ENCODE results near the gene GALNT9. TPM values are rescaled to one million over a fixed set of nuclear protein-coding genes. Genes with fewer than 3 reads are reported as not detected.

Gene GALNT9
- total RNA-seq, 1 experiment from 2014 or later: 2.6 TPM

DNA sequence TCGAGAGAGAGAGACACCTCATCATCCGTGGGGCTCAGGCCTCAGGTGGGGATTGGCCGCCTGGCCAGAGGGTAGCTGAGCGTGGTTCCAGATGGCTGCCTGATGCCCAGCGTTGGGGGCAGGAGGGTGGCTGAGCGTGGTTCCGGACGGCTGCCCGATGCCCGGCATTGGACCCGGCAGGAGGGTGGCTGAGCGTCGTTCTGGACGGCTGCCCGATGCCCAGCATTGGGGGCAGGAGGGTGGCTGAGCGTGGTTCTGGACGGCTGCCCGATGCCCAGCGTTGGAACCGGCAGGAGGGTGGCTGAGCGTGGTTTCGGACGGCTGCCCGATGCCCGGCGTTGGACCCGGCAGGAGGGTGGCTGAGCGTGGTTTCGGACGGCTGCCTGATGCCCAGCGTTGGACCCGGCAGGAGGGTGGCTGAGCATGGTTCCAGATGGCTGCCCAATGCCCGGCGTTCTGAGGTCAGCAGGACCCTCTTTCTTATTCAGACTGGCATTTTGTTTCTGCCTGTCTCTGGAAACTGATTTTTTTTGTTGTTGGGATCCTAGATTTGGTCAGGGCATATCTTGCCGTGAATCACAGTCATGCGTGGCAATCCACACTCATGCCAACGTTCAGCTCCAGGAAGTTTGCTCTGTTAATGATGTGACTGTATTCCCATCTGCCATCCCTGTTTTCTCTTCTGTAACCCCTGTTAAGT, 40.7 kb downstream of the GALNT9 start:
- intact Hi-C loops (cut with micrococcal nuclease): loop anchor here (5.0 kb wide), 2 partner anchors 69 to 104 kb away; no protein-coding TSS in a partner anchor
- no peaks in the 10 kb centered on the region for H3K36me3 ChIP-seq (ENCODE audit: control insufficient read depth in 1 of 2, insufficient read depth in 2 of 2, low read length in 2 of 2)
- ATAC-seq: no peak
- no peaks in the 10 kb centered on the region for H3K27me3 ChIP-seq (ENCODE audit: insufficient read depth, low read length)
- no peaks in the 10 kb centered on the region for H4K20me1 ChIP-seq (ENCODE audit: insufficient read depth)
- BruUV-seq (replicated peaks): no TSS peak
- H3K9me2 ChIP-seq (ENCODE audit: insufficient read depth): no peaks in the 10 kb centered on the region
- H3K27ac ChIP-seq (ENCODE audit: low read depth, low read length): no peak overlapping the region
- ChIA-PET POLR2A (no interaction called here), RAD21 (ENCODE audit: low non-redundant PET in 1 of 2, low total read pairs in 2 of 2, uncharacterized antibody in 2 of 2, unreplicated experiment in 2 of 2) (no interaction called here), CTCF (no interaction called here)
- no peak overlapping the region for H3K4me3 ChIP-seq (replicated peaks in 1 of 2; ENCODE audit: low read depth in 1 of 2, low read length in 2 of 2)
- DNase-seq (ENCODE audit: low read depth, low spot score): no peak
- H3K4me2 ChIP-seq (ENCODE audit: low read length): peak overlapping the region; percentile 45
- TF ChIP-seq, protein P1, sequence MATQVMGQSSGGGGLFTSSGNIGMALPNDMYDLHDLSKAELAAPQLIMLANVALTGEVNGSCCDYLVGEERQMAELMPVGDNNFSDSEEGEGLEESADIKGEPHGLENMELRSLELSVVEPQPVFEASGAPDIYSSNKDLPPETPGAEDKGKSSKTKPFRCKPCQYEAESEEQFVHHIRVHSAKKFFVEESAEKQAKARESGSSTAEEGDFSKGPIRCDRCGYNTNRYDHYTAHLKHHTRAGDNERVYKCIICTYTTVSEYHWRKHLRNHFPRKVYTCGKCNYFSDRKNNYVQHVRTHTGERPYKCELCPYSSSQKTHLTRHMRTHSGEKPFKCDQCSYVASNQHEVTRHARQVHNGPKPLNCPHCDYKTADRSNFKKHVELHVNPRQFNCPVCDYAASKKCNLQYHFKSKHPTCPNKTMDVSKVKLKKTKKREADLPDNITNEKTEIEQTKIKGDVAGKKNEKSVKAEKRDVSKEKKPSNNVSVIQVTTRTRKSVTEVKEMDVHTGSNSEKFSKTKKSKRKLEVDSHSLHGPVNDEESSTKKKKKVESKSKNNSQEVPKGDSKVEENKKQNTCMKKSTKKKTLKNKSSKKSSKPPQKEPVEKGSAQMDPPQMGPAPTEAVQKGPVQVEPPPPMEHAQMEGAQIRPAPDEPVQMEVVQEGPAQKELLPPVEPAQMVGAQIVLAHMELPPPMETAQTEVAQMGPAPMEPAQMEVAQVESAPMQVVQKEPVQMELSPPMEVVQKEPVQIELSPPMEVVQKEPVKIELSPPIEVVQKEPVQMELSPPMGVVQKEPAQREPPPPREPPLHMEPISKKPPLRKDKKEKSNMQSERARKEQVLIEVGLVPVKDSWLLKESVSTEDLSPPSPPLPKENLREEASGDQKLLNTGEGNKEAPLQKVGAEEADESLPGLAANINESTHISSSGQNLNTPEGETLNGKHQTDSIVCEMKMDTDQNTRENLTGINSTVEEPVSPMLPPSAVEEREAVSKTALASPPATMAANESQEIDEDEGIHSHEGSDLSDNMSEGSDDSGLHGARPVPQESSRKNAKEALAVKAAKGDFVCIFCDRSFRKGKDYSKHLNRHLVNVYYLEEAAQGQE (IDR thresholded peaks at IDR 0.05; ENCODE audit: low read depth): no peak
- no peak for TF ChIP-seq YY1 (IDR thresholded peaks at IDR 0.05; ENCODE audit: extremely low read depth, insufficient replicate concordance, low read depth, low read length)
- TF ChIP-seq, protein P2, sequence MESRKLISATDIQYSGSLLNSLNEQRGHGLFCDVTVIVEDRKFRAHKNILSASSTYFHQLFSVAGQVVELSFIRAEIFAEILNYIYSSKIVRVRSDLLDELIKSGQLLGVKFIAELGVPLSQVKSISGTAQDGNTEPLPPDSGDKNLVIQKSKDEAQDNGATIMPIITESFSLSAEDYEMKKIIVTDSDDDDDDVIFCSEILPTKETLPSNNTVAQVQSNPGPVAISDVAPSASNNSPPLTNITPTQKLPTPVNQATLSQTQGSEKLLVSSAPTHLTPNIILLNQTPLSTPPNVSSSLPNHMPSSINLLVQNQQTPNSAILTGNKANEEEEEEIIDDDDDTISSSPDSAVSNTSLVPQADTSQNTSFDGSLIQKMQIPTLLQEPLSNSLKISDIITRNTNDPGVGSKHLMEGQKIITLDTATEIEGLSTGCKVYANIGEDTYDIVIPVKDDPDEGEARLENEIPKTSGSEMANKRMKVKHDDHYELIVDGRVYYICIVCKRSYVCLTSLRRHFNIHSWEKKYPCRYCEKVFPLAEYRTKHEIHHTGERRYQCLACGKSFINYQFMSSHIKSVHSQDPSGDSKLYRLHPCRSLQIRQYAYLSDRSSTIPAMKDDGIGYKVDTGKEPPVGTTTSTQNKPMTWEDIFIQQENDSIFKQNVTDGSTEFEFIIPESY (IDR thresholded peaks at IDR 0.05; ENCODE audit: extremely low read depth, insufficient replicate concordance, low read length): no peak
- TF ChIP-seq RAD21 (IDR thresholded peaks at IDR 0.05; ENCODE audit: low read depth): no peak
- TF ChIP-seq CEBPB (IDR thresholded peaks at IDR 0.05; ENCODE audit: low read depth): no peak
- TF ChIP-seq SIN3A (IDR thresholded peaks at IDR 0.05; ENCODE audit: low read depth): no peak
- TF ChIP-seq EZH2 (IDR thresholded peaks at IDR 0.05): no peak
- no peak for TF ChIP-seq ELF1 (IDR thresholded peaks at IDR 0.05; ENCODE audit: borderline replicate concordance, low read depth)
- no peak for TF ChIP-seq CBX3 (IDR thresholded peaks at IDR 0.05; ENCODE audit: low read depth)
- no peak for TF ChIP-seq SP1 (IDR thresholded peaks at IDR 0.05; ENCODE audit: low read depth)
- TF ChIP-seq, protein P3, sequence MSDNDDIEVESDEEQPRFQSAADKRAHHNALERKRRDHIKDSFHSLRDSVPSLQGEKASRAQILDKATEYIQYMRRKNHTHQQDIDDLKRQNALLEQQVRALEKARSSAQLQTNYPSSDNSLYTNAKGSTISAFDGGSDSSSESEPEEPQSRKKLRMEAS (IDR thresholded peaks at IDR 0.05): no peak
- no peak for TF ChIP-seq EGR1 (IDR thresholded peaks at IDR 0.05; ENCODE audit: low read depth)
- TF ChIP-seq TCF7L2 (IDR thresholded peaks at IDR 0.05; ENCODE audit: borderline replicate concordance, extremely low read depth, insufficient read depth, insufficient read length): no peak
- no peak for TF ChIP-seq POLR2AphosphoS5 (IDR thresholded peaks at IDR 0.05; ENCODE audit: low read depth, low read length)
- no peak for TF ChIP-seq ZFX (IDR thresholded peaks at IDR 0.05)
- TF ChIP-seq EZH2phosphoT487 (IDR thresholded peaks at IDR 0.05; ENCODE audit: borderline replicate concordance): no peak
- no peak for TF ChIP-seq SRF (IDR thresholded peaks at IDR 0.05; ENCODE audit: low read depth)
- TF ChIP-seq ZNF274 (IDR thresholded peaks at IDR 0.05; ENCODE audit: low read depth, low read length): no peak
- H3K4me1 ChIP-seq (ENCODE audit: control insufficient read depth in 1 of 2, insufficient read depth in 2 of 2, low read length in 2 of 2): peaks cover 46 to 60% of the 10 kb centered on the region in 2 experiments
- H3K79me2 ChIP-seq (ENCODE audit: insufficient read depth, low read length): no peaks in the 10 kb centered on the region
- peaks cover 0 to 4% of the 10 kb centered on the region in 2 experiments; a peak in 1 of 4 replicates for H3K9me3 ChIP-seq (ENCODE audit: control insufficient read depth in 1 of 2, insufficient read depth in 1 of 2, low read depth in 1 of 2, low read length in 2 of 2)
- H3K9ac ChIP-seq (ENCODE audit: low read length): no peak overlapping the region
- no peak overlapping the region for H2AFZ ChIP-seq (ENCODE audit: low read depth, low read length, poor library complexity, severe bottlenecking)

Measured in HCT116 (cell line).